GM18861 (cell line): ENCODE measurements around the gene TSC22D4.
"Not testable (repeated sequence)": the region's sequence is repeated elsewhere in the genome, so short reads cannot be mapped to it uniquely, and the experiment has no call there.

Experiments
- ATAC-seq: cut with Tn5 transposase; IDR thresholded peaks from one replicate; pipeline ENCODE4 v1.9.1; 2021; ENCODE audit not compliant: unreplicated experiment

Gene TSC22D4

GRCh38 chr7:100476101-100476780 is 2.8 kb downstream of the TSC22D4 start:
- no peak for ATAC-seq

- ATAC-seq, result no peak
Observed at GRCh38 chr7:100475549-100475948, 3.5 kb downstream of the TSC22D4 start.

- ATAC-seq, result no peak
Observed at GRCh38 chr7:100472854-100473499, 6.0 kb downstream of the TSC22D4 start.

GRCh38 chr7:100472121-100472851 is 6.7 kb downstream of the TSC22D4 start:
- ATAC-seq, result no peak

- no peak for ATAC-seq
Observed at GRCh38 chr7:100471021-100471420, 8.0 kb downstream of the TSC22D4 start.

GRCh38 chr7:100469227-100470044 is 9.6 kb downstream of the TSC22D4 start:
- ATAC-seq, result no peak

GRCh38 chr7:100467638-100468373 is 11.2 kb downstream of the TSC22D4 start:
- no peak for ATAC-seq

- ATAC-seq, result no peak
Observed at GRCh38 chr7:100466653-100467605, 12.1 kb downstream of the TSC22D4 start.

- no peak for ATAC-seq
Observed at GRCh38 chr7:100465702-100466311, 13.2 kb downstream of the TSC22D4 start.

GRCh38 chr7:100465299-100465698 is 13.7 kb downstream of the TSC22D4 start:
- ATAC-seq, result no peak

GRCh38 chr7:100464791-100465190 is 14.2 kb downstream of the TSC22D4 start:
- ATAC-seq, result no peak

GRCh38 chr7:100464210-100464660 is 14.8 kb downstream of the TSC22D4 start, which contains the start of gene SPACDR:
SPACDR (minus strand) TSS chr7:100464260; CDS start chr7:100464025, 235 bp downstream.
- no peak for ATAC-seq

GRCh38 chr7:100457033-100457432 is 22.0 kb downstream of the TSC22D4 start:
- no peak for ATAC-seq

GRCh38 chr7:100456562-100456961 is 22.5 kb downstream of the TSC22D4 start:
- ATAC-seq, result no peak

GRCh38 chr7:100455206-100455605 is 23.8 kb downstream of the TSC22D4 start:
- no peak for ATAC-seq

GRCh38 chr7:100453854-100454253 is 25.2 kb downstream of the TSC22D4 start:
- ATAC-seq, result not testable (repeated sequence)

GRCh38 chr7:100452513-100452912 is 26.5 kb downstream of the TSC22D4 start:
- ATAC-seq, result no peak

GRCh38 chr7:100449190-100449795 is 29.7 kb downstream of the TSC22D4 start:
- no peak for ATAC-seq
